Measurements from ENCODE around the gene KDM2A. TPM values are rescaled to one million over a fixed set of nuclear protein-coding genes. Genes with fewer than 3 reads are reported as not detected.

Gene KDM2A
- total RNA-seq, 1 donor = 65.9 TPM

GRCh38 chr11:67271541-67272284 is 152.7 kb downstream of the KDM2A start:
- no peaks in the 10 kb centered on the region for H3K9me3 ChIP-seq (ENCODE audit: low read depth, low read length)
- H3K27me3 ChIP-seq (ENCODE audit: insufficient read depth, low read length) = no peaks in the 10 kb centered on the region
- peak; percentile 85 for DNase-seq (ENCODE audit: insufficient read length, low spot score, missing footprints)
- no peak for TF ChIP-seq CTCF (IDR thresholded peaks at IDR 0.05; ENCODE audit: extremely low read depth, low read depth, low read length)
- peaks cover 8% of the 10 kb centered on the region for H3K36me3 ChIP-seq (ENCODE audit: insufficient read depth, low read length)
- peaks cover 53% of the 10 kb centered on the region for H4K20me1 ChIP-seq (ENCODE audit: insufficient read depth, low read length)
- H3K4me1 ChIP-seq (ENCODE audit: insufficient read depth, low read length) = peaks cover 58% of the 10 kb centered on the region
- H3K4me2 ChIP-seq (ENCODE audit: insufficient read depth, low read length) = no peak overlapping the region
- H3K27ac ChIP-seq (ENCODE audit: low read depth, low read length) = no peak overlapping the region
- H2AFZ ChIP-seq (ENCODE audit: low read length) = no peak overlapping the region
- H3K4me3 ChIP-seq (ENCODE audit: insufficient read depth, low read length) = no peak overlapping the region
- H3K79me2 ChIP-seq (ENCODE audit: insufficient read depth, low read length) = peaks cover 100% of the 10 kb centered on the region

GRCh38 chr11:67272327-67273259 is 153.5 kb downstream of the KDM2A start:
- H3K9me3 ChIP-seq (ENCODE audit: low read depth, low read length) = no peaks in the 10 kb centered on the region

GRCh38 chr11:67273260-67273990 is 154.4 kb downstream of the KDM2A start:
- Histone ChIP-seq H3K27me3 (ENCODE audit: insufficient read depth, low read length) (no peaks in the 10 kb centered on the region), H3K27ac (ENCODE audit: low read depth, low read length) (peak overlapping the region; percentile 1), H4K20me1 (ENCODE audit: insufficient read depth, low read length) (peaks cover 40% of the 10 kb centered on the region), H3K4me1 (ENCODE audit: insufficient read depth, low read length) (peaks cover 58% of the 10 kb centered on the region), H3K79me2 (ENCODE audit: insufficient read depth, low read length) (peaks cover 100% of the 10 kb centered on the region), H3K4me2 (ENCODE audit: insufficient read depth, low read length) (no peak overlapping the region), H2AFZ (ENCODE audit: low read length) (no peak overlapping the region), H3K9me3 (ENCODE audit: low read depth, low read length) (no peaks in the 10 kb centered on the region), H3K36me3 (ENCODE audit: insufficient read depth, low read length) (peaks cover 6% of the 10 kb centered on the region), H3K4me3 (ENCODE audit: insufficient read depth, low read length) (no peak overlapping the region)
- no peak for TF ChIP-seq CTCF (IDR thresholded peaks at IDR 0.05; ENCODE audit: extremely low read depth, low read depth, low read length)
- peak; percentile 92 for DNase-seq (ENCODE audit: insufficient read length, low spot score, missing footprints)

More at GRCh38 chr11:67272327-67273259, 153.5 kb downstream of the KDM2A start:
- Histone ChIP-seq H3K27me3 (ENCODE audit: insufficient read depth, low read length) (no peaks in the 10 kb centered on the region), H3K36me3 (ENCODE audit: insufficient read depth, low read length) (peaks cover 8% of the 10 kb centered on the region), H4K20me1 (ENCODE audit: insufficient read depth, low read length) (peaks cover 48% of the 10 kb centered on the region), H2AFZ (ENCODE audit: low read length) (no peak overlapping the region), H3K4me1 (ENCODE audit: insufficient read depth, low read length) (peaks cover 61% of the 10 kb centered on the region), H3K4me3 (ENCODE audit: insufficient read depth, low read length) (no peak overlapping the region), H3K4me2 (ENCODE audit: insufficient read depth, low read length) (no peak overlapping the region), H3K27ac (ENCODE audit: low read depth, low read length) (peak overlapping the region; percentile 1), H3K79me2 (ENCODE audit: insufficient read depth, low read length) (peaks cover 100% of the 10 kb centered on the region)
- TF ChIP-seq CTCF (IDR thresholded peaks at IDR 0.05; ENCODE audit: extremely low read depth, low read depth, low read length) = no peak
- DNase-seq (ENCODE audit: insufficient read length, low spot score, missing footprints) = peak; percentile 87

All from osteoblast (primary cell).